SK-MEL-5 (cell line): ENCODE measurements around the gene SLC12A8. TPM values are rescaled to one million over a fixed set of nuclear protein-coding genes. Genes with fewer than 3 reads are reported as not detected.
A peak's percentile ranks its signal among the peaks of the same experiment; 100 is the strongest.

ENCODE experiments used
- DNase-seq: peaks from one replicate; pipeline ENCODE4 v3.0.0-alpha.2; 2016; ENCODE audit warnings: low read depth, low spot score
- in situ Hi-C: cut with HindIII; loops from 2 replicates; pipeline ENCODE4 v1.10.0; 2016; ENCODE audit warnings: low sequenced_read_pairs, high pct_unique_total_duplicates, low pct_unique_long_range_greater_than_20kb
- total RNA-seq: library from RNA; depleted of rRNA; stranded (reverse); fragments of >200 nt; shearing (Covaris generic); gene quantifications from 2 replicates; pipeline ENCODE4 v1.2.3, GENCODE V29; 2014

The SLC12A8 gene
- total RNA-seq, 1 experiment from 2014 or later = 0.69 TPM

DNA sequence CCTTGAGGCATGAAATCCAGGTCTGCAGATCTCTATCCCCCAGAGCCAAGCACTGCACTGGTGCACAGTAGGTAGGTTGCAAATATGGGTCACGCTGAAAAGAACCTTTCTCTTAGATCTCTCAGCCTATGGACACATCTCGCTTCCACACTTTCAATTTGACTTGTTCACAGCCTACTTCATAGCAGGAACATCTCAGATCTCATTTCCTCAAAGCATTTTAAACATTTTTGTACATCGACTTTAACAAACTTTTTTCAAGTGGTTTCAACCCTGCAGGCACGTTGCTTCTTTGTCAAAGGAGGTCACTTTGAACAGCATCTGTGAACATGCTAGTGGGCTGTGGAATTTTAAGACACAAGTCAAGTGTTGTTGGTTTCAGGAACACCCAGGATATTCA, 76.0 kb downstream of the SLC12A8 start:
- in situ Hi-C loops = no loop called here
- no peak for DNase-seq

GRCh38 chr3:125134952-125135351, 77.6 kb downstream of the SLC12A8 start:
- DNase-seq = no peak
- in situ Hi-C loops = no loop called here

DNA sequence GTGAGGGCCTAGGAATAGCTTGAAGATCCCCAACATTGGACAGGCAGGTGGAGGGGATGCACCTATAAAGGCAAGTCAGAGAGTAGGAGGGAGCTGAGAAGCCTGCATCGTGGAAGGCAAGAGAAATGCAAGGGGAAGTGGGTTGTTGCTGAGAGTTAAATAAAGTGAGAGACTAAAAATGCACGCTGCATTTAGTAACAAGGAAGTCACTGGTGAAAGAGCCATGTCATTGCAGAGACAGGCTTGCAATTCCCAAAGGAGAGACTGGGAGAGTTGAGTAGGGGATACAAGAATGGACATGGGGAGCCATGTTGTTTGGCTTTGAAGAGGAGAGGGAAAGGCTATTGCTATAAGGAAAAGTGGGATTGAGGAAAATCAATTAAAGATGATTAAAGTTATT, 79.7 kb downstream of the SLC12A8 start:
- no peak for DNase-seq
- in situ Hi-C loops = no loop called here

DNA sequence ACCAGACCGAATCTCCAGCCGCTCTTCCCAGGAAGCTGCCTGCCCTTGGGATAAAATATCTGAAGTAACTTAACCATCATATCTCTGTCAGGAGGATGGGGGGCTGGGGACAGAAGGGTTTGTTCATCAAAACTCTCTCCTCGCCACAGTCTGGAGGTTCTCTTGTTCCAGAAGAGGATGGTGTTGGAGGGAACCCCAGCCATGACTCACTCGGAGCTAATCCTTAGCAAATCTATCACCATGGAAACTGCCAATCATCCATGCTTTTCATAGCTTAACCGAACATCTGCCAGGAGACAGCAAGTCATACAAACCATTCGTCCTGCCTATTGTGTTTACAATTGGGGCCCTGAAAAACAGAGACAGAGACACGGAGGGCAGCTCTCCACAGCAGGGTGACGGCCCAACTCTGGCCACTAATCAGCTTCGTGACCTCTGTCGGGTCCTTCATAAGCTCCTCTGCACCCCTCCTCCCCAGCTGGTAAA, 83.0 kb downstream of the SLC12A8 start:
- DNase-seq = no peak

GRCh38 chr3:125128861-125129501, 83.6 kb downstream of the SLC12A8 start:
- in situ Hi-C loops = no loop called here
- no peak for DNase-seq

More for the DNA sequence above, 83.0 kb downstream of the SLC12A8 start:
- in situ Hi-C loops = no loop called here

DNA sequence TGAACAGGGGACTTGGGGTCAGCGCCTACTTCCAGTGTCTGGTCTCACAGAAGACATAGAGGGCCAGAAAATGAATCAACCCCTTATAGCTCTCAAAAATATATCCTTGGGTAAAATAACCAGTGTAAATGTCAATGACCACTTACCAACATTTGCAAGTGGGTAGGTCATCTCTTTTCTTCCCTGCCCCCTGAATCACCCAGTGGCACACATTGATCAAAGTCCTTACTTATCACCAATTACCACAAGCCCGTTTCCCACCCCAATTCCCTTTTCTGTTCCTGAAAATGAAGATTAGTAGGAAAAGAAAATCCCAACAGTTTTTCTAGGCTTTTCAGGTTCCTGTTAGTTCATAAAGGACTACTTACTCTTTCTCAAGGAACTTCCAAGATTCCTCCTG, 86.2 kb downstream of the SLC12A8 start:
- in situ Hi-C loops = no loop called here
- no peak for DNase-seq

GRCh38 chr3:125125821-125126245, 86.7 kb downstream of the SLC12A8 start:
- DNase-seq = no peak
- in situ Hi-C loops = no loop called here

GRCh38 chr3:125123451-125124305, 88.9 kb downstream of the SLC12A8 start:
- in situ Hi-C loops = no loop called here
- DNase-seq = no peak

DNA sequence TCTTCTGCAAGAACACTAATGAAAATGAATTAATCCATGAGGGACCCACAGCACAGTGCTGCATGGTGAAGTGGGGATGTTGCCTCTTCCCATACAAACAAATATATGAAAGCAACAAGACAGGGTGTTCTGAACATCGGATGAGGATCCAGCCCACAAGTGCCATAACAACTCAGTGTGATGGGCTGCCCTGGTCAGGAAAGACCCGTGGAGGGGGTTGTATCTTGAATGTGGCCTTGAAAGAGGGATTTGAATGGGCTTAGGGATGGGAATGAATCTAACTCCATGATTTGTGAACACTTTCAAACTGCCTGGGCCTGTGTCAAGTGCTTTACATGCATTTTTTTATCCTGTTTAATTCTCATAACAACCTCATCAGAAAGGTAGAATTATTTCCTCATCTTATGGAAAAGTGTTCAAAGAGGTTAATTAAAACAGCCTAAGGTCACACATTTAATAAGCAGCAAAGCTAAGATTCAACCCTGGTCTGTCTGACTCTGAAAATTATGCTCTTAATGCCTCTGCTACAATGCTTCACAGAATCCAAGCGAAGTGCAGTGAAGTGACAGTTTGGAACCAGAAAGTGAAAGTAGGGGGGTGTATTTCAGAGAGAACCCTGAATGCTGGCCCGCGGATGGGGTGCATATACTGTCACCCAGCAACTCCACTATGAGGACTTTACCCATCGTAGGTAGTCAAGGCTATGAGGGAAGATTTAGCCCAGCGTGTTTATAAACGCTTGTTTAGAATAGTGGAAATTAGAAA, 91.1 kb downstream of the SLC12A8 start:
- DNase-seq = no peak
- in situ Hi-C loops = no loop called here

DNA sequence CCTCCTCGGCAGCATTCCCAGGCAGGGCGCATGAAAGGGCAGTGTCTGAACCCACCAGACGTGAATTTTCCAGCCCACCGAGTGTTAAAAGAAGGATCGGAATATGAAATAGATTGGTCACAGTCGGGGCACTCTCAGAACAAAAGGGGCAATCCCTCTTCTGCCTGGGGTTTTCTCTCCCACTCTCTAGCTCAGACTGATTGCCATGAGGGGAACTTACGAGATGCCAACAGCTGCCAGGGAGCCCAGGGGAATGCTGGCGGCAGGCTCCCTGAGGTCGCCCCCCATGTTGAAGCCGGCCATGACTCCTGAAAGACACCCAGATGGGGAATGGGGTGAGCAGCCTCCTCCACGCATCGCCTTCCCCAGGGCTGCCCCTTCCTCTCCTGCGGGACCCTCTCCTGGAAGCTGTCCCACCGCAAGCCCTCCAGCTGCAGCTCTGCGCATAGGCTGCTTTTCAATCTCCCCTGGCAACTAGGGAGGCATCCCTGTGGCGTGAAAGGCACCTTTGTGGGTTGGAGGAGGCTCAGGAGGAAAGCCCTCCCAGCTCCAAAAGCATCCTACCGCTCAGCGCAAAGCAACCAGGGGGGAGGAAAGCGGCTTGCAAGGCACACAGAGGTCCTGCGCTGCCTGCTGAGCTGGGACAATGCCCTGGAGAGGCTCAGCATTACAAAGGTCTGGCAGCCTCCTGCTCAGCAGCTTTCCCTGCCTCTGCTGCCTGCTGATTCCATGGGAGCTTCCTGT, 92.0 kb downstream of the SLC12A8 start:
- in situ Hi-C loops = no loop called here
- DNase-seq = no peak

DNA sequence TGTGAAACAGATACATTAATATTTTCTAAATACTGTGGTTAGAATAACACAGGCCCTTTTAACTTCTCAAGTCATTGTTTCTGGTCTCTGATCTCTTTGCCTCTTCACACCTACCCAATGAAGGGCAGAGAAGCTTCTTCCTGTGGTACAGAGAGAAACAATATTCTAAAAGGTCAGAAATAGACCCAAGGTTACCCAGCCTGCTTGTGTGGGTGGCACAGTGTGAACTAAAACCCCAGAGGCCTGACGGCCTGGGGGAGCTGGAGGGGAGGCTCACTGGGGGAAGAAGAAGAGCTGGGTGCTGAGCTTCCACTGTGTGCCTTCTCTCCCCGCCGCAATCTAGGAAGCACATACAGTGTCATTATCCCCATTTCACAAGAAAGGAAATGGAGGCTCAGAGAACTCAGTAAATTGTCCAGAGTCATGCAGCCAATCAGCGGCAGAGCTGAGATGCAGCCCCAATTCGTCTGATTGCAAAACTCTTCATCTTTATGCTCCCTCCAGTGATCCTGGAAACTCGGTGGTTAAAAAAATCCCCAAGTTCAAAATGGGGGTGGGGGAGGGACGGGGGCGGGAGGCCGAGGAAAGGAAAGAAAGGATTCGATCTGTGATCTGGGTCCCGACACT, 92.7 kb downstream of the SLC12A8 start:
- in situ Hi-C loops = no loop called here
- no peak for DNase-seq

- no peak for DNase-seq
- in situ Hi-C loops = no loop called here
Measured at GRCh38 chr3:125118600-125118999, 93.9 kb downstream of the SLC12A8 start.

DNA sequence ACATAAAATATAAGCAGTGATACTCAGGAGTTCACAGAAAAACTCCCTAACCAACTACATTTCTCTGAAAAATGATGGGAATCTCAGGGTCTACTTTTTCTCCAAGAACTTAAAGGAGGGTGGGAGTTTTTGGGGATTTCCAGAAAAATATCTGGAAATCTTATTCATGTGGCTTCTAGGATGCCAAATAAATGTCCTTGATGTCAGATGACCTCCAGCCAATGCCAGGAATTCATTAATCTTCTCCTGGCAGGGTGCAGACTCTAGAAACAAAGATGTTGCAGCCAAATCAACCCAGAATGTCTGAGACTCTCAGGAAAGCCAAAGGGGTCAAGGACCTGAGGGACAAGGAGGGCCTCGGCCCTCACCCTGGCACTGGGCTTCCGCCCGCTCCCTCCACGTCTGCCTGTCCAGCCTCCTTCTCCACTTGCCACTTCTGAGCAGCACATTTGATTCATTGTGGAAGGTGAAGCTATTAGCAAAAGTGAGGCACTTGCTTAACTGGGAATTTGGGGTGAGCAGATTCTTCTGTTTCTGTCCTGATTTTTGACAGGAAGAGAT, 94.8 kb downstream of the SLC12A8 start:
- DNase-seq = no peak
- in situ Hi-C loops = no loop called here

- peak; percentile 74 for DNase-seq
Measured at GRCh38 chr3:125116311-125117080, 96.1 kb downstream of the SLC12A8 start.

GRCh38 chr3:125115640-125116039, 96.9 kb downstream of the SLC12A8 start:
- DNase-seq = no peak
- in situ Hi-C loops = no loop called here

More at GRCh38 chr3:125116311-125117080, 96.1 kb downstream of the SLC12A8 start:
- in situ Hi-C loops = no loop called here

- no peak for DNase-seq
- in situ Hi-C loops = no loop called here
Measured at GRCh38 chr3:125112981-125113380, 99.6 kb downstream of the SLC12A8 start.
